Measurements from ENCODE around the gene RASA2. TPM values are rescaled to one million over a fixed set of nuclear protein-coding genes. Genes with fewer than 3 reads are reported as not detected.

RASA2 gene
- total and polyA plus RNA-seq, 2 of the 8 experiments (the other 6 are each of a cell fraction or from before 2014, with no cell fraction given), result 3.5 to 15.9 TPM

DNA sequence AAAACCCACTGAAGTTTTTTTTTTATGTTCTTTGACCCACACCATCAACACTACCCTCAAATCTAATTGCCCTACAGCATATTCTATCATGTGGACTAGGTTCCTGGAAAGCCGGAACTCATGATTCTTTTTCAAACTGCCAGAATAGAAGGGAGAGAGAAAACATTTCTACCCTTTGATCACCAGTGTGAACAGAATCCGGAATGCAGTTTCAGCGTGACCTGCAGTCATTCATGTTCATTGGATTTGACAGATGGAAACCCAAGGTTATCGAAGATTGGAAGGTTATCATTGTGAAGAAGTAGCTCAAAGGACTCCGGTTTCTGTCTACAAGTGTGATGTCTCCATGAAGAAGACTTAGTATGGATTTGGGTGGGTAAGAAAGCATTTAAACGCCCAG, 39.4 kb upstream of the RASA2 start:
- TF ChIP-seq HDAC2 (IDR thresholded peaks at IDR 0.05; ENCODE audit: borderline replicate concordance in 1 of 2, low read depth in 2 of 2, low read length in 2 of 2) (no peak), BRCA1 (IDR thresholded peaks at IDR 0.05; ENCODE audit: low read depth, low read length) (no peak), KDM1A (IDR thresholded peaks at IDR 0.05; ENCODE audit: borderline replicate concordance, low read length) (no peak), POU5F1 (IDR thresholded peaks at IDR 0.05; ENCODE audit: low read depth, low read length) (no peak), NRF1 (IDR thresholded peaks at IDR 0.05; ENCODE audit: low read depth, low read length) (no peak), POLR2AphosphoS5 (IDR thresholded peaks at IDR 0.05; ENCODE audit: low read depth, low read length) (no peak), EZH2 (IDR thresholded peaks at IDR 0.05; ENCODE audit: low read depth, low read length, severe bottlenecking) (no peak), PHF8 (conservative IDR thresholded peaks at IDR 0.05; ENCODE audit: low read depth, low read length) (no peak), BACH1 (IDR thresholded peaks at IDR 0.05; ENCODE audit: low read length) (no peak), ASH2L (IDR thresholded peaks at IDR 0.05; ENCODE audit: low read length) (no peak), SP2 (IDR thresholded peaks at IDR 0.05; ENCODE audit: low read length) (no peak), SP1 (IDR thresholded peaks at IDR 0.05; ENCODE audit: low read depth, low read length) (no peak), SUZ12 (IDR thresholded peaks at IDR 0.05; ENCODE audit: low read length) (no peak)
- no peaks in the 10 kb centered on the region for H3K79me1 ChIP-seq (ENCODE audit: low read depth, low read length)
- no peak overlapping the region for H2BK20ac ChIP-seq (ENCODE audit: low read length)
- no peak overlapping the region for H3K18ac ChIP-seq (ENCODE audit: extremely low read depth, low read length)
- no peak overlapping the region for H3K23ac ChIP-seq (ENCODE audit: insufficient read length)
- CTCF ChIA-PET (ENCODE audit: partially characterized antibody), result interaction anchor here (0.6 to 3.6 kb wide), 7 partner anchors 9 to 168 kb away, joined by 3 to 28 read pairs (median 4); no protein-coding TSS in a partner anchor
- no peaks in the 10 kb centered on the region for H3K27me3 ChIP-seq (replicated peaks in 1 of 4; ENCODE audit: control insufficient read depth in 3 of 4, extremely low read depth in 1 of 4, insufficient read depth in 3 of 4, low read length in 3 of 4)
- H2AFZ ChIP-seq (ENCODE audit: low read length), result no peak overlapping the region
- H3K4ac ChIP-seq (replicated peaks; ENCODE audit: insufficient read length, low read depth, low read length), result no peak overlapping the region
- H4K20me1 ChIP-seq (replicated peaks in 1 of 2; ENCODE audit: control insufficient read depth in 1 of 2, insufficient read depth in 2 of 2, low read length in 2 of 2), result no peaks in the 10 kb centered on the region
- H3K14ac ChIP-seq (ENCODE audit: insufficient read length), result no peak overlapping the region
- no peak overlapping the region for H2BK15ac ChIP-seq (ENCODE audit: low read length)
- H3K4me2 ChIP-seq (ENCODE audit: insufficient read depth in 1 of 2, low read depth in 2 of 2, low read length in 2 of 2), result no peak overlapping the region
- no peak overlapping the region for H4K91ac ChIP-seq (replicated peaks; ENCODE audit: insufficient read length, low read length)
- no peak overlapping the region for H2BK12ac ChIP-seq (ENCODE audit: low read depth, low read length)
- POLR2A ChIA-PET (ENCODE audit: partially characterized antibody), result no interaction called here
- WGBS, 2 experiments (ENCODE audit: extremely low coverage in 1 of 2, insufficient coverage in 1 of 2, insufficient read length in 1 of 2, insufficient replicate concordance in 2 of 2, low coverage in 1 of 2, low lambda C conversion rate in 2 of 2, missing lambda C conversion rate in 1 of 2), result 87% methylated on average over 6 of the region's 6 CpGs; no CpG with 5 or more reads in 1 of the 2 experiments
- H3K23me2 ChIP-seq (ENCODE audit: low read depth, low read length), result no peaks in the 10 kb centered on the region
- H3K27ac ChIP-seq (ENCODE audit: low read depth, low read length), result no peak overlapping the region
- no peak overlapping the region for H3K9ac ChIP-seq (replicated peaks in 1 of 4; ENCODE audit: extremely low read depth in 1 of 4, low read depth in 3 of 4, low read length in 3 of 4)
- no peak overlapping the region for H4K8ac ChIP-seq (ENCODE audit: extremely low read depth, insufficient read depth, low read length)
- no peaks in the 10 kb centered on the region for H3K4me1 ChIP-seq (replicated peaks in 1 of 4; ENCODE audit: control insufficient read depth in 3 of 4, insufficient read depth in 4 of 4, low read length in 3 of 4)
- H4K5ac ChIP-seq (ENCODE audit: insufficient read length, low read depth, low read length), result no peak overlapping the region
- FAIRE-seq (no peak), DNase-seq (ENCODE audit: low read depth in 1 of 2, low spot score in 2 of 2) (no peak)
- H3K36me3 ChIP-seq (ENCODE audit: control insufficient read depth in 2 of 4, insufficient read depth in 4 of 4, low read length in 3 of 4), result no peaks in the 10 kb centered on the region; a peak in 2 of 8 replicates
- H3K9me3 ChIP-seq (ENCODE audit: insufficient read depth in 2 of 2, low read depth in 1 of 2, low read length in 1 of 2), result no peaks in the 10 kb centered on the region
- no peak overlapping the region for H3K4me3 ChIP-seq (ENCODE audit: extremely low read depth in 1 of 4, insufficient read depth in 2 of 4, low read depth in 3 of 4, low read length in 4 of 4)
- no peak overlapping the region for H2AK5ac ChIP-seq (ENCODE audit: low read depth, low read length)
- no peaks in the 10 kb centered on the region for H3K79me2 ChIP-seq (ENCODE audit: control insufficient read depth in 1 of 2, insufficient read depth in 2 of 2, low read length in 2 of 2)
- no peak overlapping the region for H2BK120ac ChIP-seq (replicated peaks; ENCODE audit: low read depth, low read length)
- H3K56ac ChIP-seq (replicated peaks; ENCODE audit: insufficient read length, low read depth, low read length), result no peak overlapping the region
- H2BK5ac ChIP-seq (ENCODE audit: low read depth, low read length), result no peak overlapping the region

Measured in H1 (cell line).